C4-2B (cell line): ENCODE results near the gene TRAF3.

Experiments used
- CTCF ChIP-seq: fragments of 450-650 bp; conservative IDR thresholded peaks from 2 replicates; pipeline ENCODE4 v1.5.1; 2017; ENCODE audit warnings: mild to moderate bottlenecking
- ZFX ChIP-seq: fragments of 450-650 bp; IDR thresholded peaks from 2 replicates; pipeline ENCODE4 v1.6.1; 2017

GRCh38 chr14:102947321-102948103 is 170.3 kb downstream of the TRAF3 start:
- no peak for TF ChIP-seq CTCF
- TF ChIP-seq ZFX = no peak
